ENCODE measurements around the gene OAS3.
"Not testable (repeated sequence)": the region's sequence is repeated elsewhere in the genome, so short reads cannot be mapped to it uniquely, and the experiment has no call there.

The OAS3 gene

DNA sequence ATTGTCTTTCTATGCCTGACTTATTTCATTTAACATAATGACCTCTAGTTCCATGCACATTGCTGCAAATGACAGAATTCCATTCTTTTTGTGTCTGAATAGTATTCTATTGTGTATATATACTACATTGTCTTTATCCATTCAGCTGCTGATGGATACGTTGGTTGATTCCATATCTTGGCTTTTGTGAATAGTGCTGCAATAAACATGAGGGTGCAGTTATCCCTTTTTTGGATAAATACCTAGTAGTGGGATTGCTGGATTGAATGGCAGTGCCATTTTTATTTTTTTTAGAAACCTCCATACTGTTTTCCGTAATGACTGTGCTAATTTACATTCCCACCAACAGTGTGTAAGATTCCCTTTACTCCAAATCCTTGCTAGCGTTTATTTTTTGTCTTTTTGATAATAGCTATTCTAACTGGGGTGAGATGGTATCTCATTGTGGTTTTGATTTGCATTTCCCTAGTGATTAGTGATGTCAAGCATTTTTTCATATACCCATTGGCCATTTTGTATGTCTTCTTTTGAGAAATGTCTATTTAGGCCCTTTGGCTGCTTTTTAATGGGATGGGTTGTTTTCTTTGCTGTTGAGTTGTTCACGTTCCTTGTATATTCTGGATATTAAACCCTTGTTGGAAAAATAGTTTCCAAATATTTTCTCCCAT is 42.4 kb downstream of the OAS3 start:
- DNase-seq (ENCODE audit: low read depth in 2 of 2) = no peak

GRCh38 chr12:112985642-112986290 is 47.5 kb downstream of the OAS3 start:
- DNase-seq (ENCODE audit: low read depth in 2 of 2) = no peak

GRCh38 chr12:112986291-112986800 is 48.1 kb downstream of the OAS3 start:
- no peak for DNase-seq (ENCODE audit: low read depth in 2 of 2)

GRCh38 chr12:112987561-112987960 is 49.3 kb downstream of the OAS3 start:
- DNase-seq (ENCODE audit: low read depth in 2 of 2) = no peak

- no peak for DNase-seq (ENCODE audit: low read depth in 2 of 2)
Observed at GRCh38 chr12:112988224-112988623, 50.0 kb downstream of the OAS3 start.

DNA sequence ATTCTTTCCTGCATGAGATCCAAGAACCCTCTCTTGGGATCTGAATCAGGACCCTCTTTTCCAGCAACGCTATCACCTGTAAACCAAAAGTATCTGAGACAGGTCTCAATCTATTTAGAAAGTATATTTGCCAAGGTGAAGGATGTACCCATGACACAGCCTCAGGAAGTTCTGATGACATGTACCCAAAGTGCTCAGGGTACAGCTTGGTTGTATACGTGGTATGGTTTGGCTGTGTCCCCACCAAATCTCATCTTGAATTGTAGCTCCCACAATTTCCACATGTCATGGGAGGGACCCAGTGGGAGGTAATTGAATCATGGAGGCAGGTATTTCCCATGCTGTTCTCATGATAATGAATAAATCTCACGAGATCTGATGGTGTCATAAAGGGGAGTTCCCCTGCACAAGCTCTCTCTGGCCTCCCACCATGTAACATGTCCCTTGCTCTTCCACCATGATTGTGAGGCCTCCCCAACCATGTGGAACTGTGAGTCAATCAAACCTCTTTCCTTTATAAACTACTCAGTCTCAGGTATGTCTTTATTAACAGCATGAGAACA is 50.6 kb downstream of the OAS3 start:
- DNase-seq (ENCODE audit: low read depth in 2 of 2) = not testable (repeated sequence)

DNA sequence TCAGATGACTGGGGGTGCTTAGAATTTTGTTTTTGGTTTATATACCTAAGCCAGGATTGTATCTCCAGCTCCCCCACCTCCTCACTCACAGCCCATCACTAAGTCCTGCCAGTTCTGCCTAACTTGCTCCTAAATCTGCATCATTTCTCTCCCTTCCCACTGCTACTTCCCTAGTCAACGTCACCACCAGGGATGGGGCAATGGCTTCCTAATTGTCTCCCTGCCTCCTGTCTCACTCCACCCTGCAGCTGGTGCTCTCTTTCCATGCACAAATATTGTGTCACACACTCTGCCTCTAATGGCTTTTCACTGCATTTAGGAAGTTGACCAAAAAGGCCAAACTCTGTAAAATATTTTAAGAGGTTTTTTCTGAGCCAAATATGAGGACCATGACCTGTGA is 51.5 kb downstream of the OAS3 start:
- no peak for DNase-seq (ENCODE audit: low read depth in 2 of 2)

DNA sequence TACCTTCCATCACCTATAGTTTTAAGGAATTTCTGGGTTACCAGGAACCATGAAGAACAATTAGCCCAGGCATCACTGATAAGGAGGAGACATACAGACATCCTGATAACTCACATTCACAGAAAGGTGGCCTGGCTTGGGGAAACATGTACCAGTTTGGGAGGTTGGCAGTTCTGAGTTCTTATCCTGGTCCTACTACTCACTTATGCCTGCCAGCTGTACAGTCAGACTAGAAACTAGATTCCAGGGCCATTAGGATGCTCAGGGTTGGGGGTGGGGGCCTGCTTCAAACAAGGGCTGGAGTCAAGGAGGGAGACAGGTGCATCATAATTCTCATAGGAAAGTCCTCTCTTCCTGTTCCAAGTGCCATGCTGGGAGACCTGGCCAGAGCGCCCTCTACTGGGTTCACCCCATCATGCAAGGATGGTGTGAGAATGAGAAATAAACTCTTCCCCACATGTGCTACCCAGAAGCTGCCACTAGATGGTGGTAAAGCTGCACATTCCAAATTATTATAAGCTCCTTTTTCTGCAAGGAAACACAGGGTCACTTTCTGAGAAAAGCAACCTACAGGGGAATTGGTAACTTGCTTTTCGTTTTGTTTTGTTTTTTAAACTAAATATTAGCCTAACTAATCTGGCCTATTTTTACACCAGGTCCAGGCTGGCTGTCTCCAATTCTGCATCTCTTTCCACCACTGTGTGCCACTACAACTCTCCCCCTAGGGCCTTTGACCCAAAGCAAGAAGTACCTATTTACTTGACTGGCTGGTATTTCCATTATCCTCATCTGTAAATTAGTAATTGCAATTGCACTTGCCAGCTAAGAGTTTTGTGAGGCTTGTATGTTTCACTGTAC is 54.5 kb downstream of the OAS3 start:
- DNase-seq (ENCODE audit: low read depth in 2 of 2) = peak; percentile 28 to 30

DNA sequence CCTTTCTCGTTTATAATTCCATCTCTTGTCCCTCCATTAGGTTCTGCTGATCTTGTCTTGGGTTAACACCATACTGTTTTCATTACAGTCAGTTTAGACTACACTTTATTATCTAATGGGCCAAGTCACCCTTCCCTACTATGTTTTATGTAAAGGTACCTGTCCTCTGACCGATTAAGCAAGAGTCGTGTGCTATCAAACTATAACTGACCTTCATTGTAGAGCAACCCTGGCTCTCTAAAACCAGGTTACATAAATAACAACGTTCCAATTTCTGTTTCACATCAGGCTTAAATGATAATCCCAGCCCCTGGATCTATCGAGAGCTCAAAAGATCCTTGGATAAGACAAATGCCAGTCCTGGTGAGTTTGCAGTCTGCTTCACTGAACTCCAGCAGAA is 56.7 kb downstream of the OAS3 start:
- no peak for DNase-seq (ENCODE audit: low read depth in 2 of 2)

- no peak for DNase-seq (ENCODE audit: low read depth in 2 of 2)
Observed at GRCh38 chr12:112996501-112996900, 58.2 kb downstream of the OAS3 start.

- no peak for DNase-seq (ENCODE audit: low read depth in 2 of 2)
Observed at GRCh38 chr12:112997506-112997905, 59.2 kb downstream of the OAS3 start.

DNA sequence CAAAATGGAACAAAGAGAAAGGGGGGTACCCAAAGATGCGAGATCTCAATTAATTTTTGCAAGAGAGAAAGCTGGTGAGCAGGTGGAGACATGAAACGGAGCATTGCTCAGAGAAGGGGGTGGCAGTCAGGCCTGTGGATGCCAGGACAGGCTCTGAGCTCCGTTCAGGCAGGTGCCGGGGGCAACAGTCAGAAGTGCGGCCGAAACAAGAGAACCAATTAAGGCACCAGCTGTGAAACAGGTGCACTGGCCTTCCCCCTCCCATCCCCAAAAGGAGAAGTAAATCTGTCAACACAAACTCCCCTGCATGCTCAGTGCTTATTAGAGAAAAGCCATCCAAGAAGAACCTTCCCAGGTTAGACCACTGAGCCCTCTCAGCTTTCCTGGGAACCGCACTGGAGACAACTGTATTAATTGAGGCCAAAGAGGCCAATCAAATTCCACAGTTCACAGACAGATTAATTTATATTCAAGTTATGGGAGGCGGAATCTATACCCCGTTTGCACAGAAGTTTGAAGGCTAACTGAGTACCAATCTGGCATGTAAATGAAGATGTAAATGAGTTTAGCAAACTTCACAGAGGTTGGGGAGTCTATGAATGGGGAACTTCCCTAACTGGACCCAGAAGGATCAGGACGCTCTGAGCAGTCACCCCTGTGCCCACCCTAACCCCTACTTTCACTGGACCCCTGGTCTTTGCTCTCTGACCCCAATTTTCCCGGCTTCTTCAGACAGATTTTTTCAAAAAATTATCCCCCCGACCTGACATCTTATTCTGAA is 60.9 kb downstream of the OAS3 start:
- no peak for DNase-seq (ENCODE audit: low read depth in 2 of 2)

GRCh38 chr12:113000433-113000832 is 62.2 kb downstream of the OAS3 start:
- DNase-seq (ENCODE audit: low read depth in 2 of 2) = no peak

GRCh38 chr12:113002155-113002554 is 63.9 kb downstream of the OAS3 start:
- DNase-seq (ENCODE audit: low read depth in 2 of 2) = no peak

DNA sequence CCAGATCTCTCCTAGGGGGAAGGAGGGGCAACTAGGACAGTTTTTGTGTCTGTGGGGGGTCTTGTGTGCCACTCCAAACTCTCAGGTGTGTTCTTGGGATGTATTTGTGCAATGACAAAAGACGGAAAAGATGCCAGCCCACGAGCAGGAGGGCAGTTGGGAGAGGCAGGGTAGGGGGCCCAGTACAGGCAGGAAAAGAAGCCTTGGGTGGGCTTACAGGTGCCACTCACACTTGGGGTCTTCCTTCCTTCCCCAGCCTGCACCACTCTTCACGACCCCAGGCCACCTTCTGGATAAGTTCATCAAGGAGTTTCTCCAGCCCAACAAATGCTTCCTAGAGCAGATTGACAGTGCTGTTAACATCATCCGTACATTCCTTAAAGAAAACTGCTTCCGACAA is 64.4 kb downstream of the OAS3 start:
- DNase-seq (ENCODE audit: low read depth in 2 of 2) = no peak

DNA sequence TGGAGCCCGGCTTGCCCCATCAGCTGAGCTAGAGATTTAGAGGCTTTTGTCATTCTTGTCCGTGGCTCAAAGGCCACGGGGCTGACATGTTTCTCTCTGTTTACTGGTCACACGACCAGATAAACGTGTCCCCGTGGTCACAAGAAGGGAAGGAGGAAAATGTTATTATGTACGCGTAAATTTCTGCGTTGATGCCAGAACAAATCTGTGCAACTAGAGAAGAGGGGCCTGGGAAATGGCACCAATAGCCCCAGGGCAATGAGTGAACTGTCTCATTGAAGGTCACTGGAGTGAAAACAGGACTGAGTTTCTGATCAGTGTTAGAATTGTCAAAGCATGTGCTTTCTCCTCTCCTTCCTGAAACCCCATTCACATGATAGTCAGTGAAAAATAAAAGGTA is 65.4 kb downstream of the OAS3 start:
- no peak for DNase-seq (ENCODE audit: low read depth in 2 of 2)

GRCh38 chr12:113005762-113006161 is 67.5 kb downstream of the OAS3 start:
- no peak for DNase-seq (ENCODE audit: low read depth in 2 of 2)

DNA sequence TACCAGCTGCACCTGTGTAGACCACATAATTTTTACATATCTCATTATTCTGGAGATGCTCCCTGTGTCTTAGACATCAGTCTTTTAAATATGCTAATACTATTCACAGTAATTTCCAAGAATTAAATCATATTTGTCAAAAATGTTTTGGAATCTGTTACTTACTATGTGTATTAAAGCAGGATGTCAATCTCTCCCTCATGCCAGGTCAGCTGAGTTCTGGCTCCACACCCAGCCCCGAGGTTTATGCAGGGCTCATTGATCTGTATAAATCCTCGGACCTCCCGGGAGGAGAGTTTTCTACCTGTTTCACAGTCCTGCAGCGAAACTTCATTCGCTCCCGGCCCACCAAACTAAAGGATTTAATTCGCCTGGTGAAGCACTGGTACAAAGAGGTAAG is 67.9 kb downstream of the OAS3 start:
- DNase-seq (ENCODE audit: low read depth in 2 of 2) = no peak

GRCh38 chr12:113006641-113007040 is 68.4 kb downstream of the OAS3 start:
- DNase-seq (ENCODE audit: low read depth in 2 of 2) = no peak

DNA sequence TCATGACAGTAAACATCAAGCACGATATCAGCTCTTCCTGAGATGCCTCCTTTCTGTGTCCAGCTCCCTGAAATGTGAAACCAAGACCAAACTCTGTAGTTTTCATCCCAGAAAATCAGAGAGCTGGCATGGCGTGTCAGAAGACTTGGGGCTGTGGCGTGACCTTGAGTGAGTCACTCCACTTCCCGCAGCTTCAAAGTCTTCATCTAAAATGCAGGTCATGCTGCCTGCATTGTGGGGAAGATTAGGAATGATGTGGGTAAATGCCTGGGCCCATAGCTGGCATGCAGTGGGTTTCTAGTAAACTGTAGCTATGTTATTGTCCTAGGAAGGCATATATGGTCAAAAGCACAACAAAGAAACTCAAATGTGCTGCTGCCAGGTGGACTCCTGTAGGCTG is 68.9 kb downstream of the OAS3 start:
- no peak for DNase-seq (ENCODE audit: low read depth in 2 of 2)

GRCh38 chr12:113010701-113011100 is 72.4 kb downstream of the OAS3 start:
- DNase-seq (ENCODE audit: low read depth in 2 of 2) = no peak

- DNase-seq (ENCODE audit: low read depth in 2 of 2) = no peak
Observed at GRCh38 chr12:113014565-113014964, 76.3 kb downstream of the OAS3 start.

Data from stimulated activated CD4-positive, alpha-beta T cell treated with anti-CD3 and anti-CD28 coated beads, Interleukin-1b, Interleukin-23, amount 100 ng/mL, for 4 hours (primary cell).